ENCODE measurements around the gene APH1B.

GRCh38 chr15:63335543-63336240 lies 58.3 kb downstream of the APH1B start:
- TF ChIP-seq CTCF (IDR thresholded peaks at IDR 0.05) (no peak), TCF7L2 (IDR thresholded peaks at IDR 0.05; ENCODE audit: low read depth, low read length) (no peak), POLR2AphosphoS5 (IDR thresholded peaks at IDR 0.05; ENCODE audit: low read depth, low read length) (no peak), REST (IDR thresholded peaks at IDR 0.05; ENCODE audit: insufficient read depth in 1 of 2, low read depth in 2 of 2, low read length in 1 of 2) (no peak), SIN3A (IDR thresholded peaks at IDR 0.05; ENCODE audit: borderline replicate concordance, insufficient read depth, low read depth, low read length) (no peak)

Measured in Panc1 (cell line).